HepG2 (cell line): ENCODE results near the gene DMXL2. TPM values are rescaled to one million over a fixed set of nuclear protein-coding genes. Genes with fewer than 3 reads are reported as not detected.

Experiments used
- CHCHD3 ChIP-seq: sonication (generic); formaldehyde crosslinking; IDR thresholded peaks from 2 replicates; pipeline ENCODE4 v1.8.0; 2022; ENCODE audit warnings: mild to moderate bottlenecking, missing genetic modification reagents, moderate library complexity
- FOXA1 ChIP-seq, 2 experiments: fragments of 450-650 bp in 1 of 2; sonication (generic) in 1 of 2; formaldehyde crosslinking in 1 of 2; IDR thresholded peaks; 2 replicates each; pipeline versions ENCODE4 v1.4.0 to v1.6.1; 2016 to 2020; ENCODE audit warnings: missing genetic modification reagents in 1 of 2
- HNF4A ChIP-seq: sonication (generic); formaldehyde crosslinking; IDR thresholded peaks from 2 replicates; pipeline ENCODE4 v1.4.0; 2020; ENCODE audit warnings: missing genetic modification reagents
- HNF4G ChIP-seq, 2 experiments: sonication (generic) in 1 of 2; formaldehyde crosslinking in 1 of 2; IDR thresholded peaks; 2 replicates each; pipeline versions ENCODE4 v1.4.0 to v1.6.1; 2011 to 2020; ENCODE audit warnings: borderline replicate concordance in 2 of 2, low read depth in 2 of 2, mild to moderate bottlenecking in 2 of 2, low read length in 1 of 2, missing genetic modification reagents in 1 of 2, moderate library complexity in 1 of 2
- MAFF ChIP-seq: IDR thresholded peaks from 2 replicates; pipeline ENCODE4 v1.6.1; 2011; ENCODE audit warnings: low read depth, low read length, improper control_type of control experiment
- MAFK ChIP-seq, 2 experiments: IDR thresholded peaks in 1 of 2; conservative IDR thresholded peaks in 1 of 2; 2 replicates each; pipeline ENCODE4 v1.6.1; 2011; ENCODE audit warnings: improper control_type of control experiment in 2 of 2, low read length in 2 of 2
- NFIC ChIP-seq: IDR thresholded peaks from 2 replicates; pipeline ENCODE4 v1.6.1; 2012; ENCODE audit warnings: mild to moderate bottlenecking, low read length, inconsistent platforms
- NFYC ChIP-seq: IDR thresholded peaks from 2 replicates; pipeline ENCODE4 v1.6.1; 2016; ENCODE audit warnings: missing genetic modification reagents, missing compliant biosample characterization
- PCBP2 ChIP-seq: fragments of 200-400 bp; formaldehyde crosslinking; optimal IDR thresholded peaks from 2 replicates; pipeline ENCODE3; 2018; ENCODE audit warnings: low read length, low read depth; ENCODE audit not compliant: poor library complexity, severe bottlenecking
- PHF8 ChIP-seq: sonication (generic); formaldehyde crosslinking; IDR thresholded peaks from 2 replicates; pipeline ENCODE4 v1.5.0; 2020; ENCODE audit warnings: missing genetic modification reagents
- PRDM15 ChIP-seq: sonication (generic); formaldehyde crosslinking; IDR thresholded peaks from 2 replicates; pipeline ENCODE4 v1.4.0; 2020; ENCODE audit warnings: missing genetic modification reagents
- RAD21 ChIP-seq: fragments of 450-650 bp; formaldehyde crosslinking; IDR thresholded peaks from 2 replicates; pipeline ENCODE4 v1.5.0; 2020; ENCODE audit warnings: mild to moderate bottlenecking
- RARA ChIP-seq: IDR thresholded peaks from 2 replicates; pipeline ENCODE4 v1.6.1; 2016; ENCODE audit warnings: missing genetic modification reagents, missing compliant biosample characterization
- RFXAP ChIP-seq: sonication (generic); formaldehyde crosslinking; IDR thresholded peaks from 2 replicates; pipeline ENCODE4 v1.4.0; 2020; ENCODE audit warnings: missing genetic modification reagents, borderline replicate concordance
- SPEN ChIP-seq: sonication (generic); formaldehyde crosslinking; IDR thresholded peaks from 2 replicates; pipeline ENCODE4 v1.5.1; 2020; ENCODE audit warnings: low read depth, mild to moderate bottlenecking, missing genetic modification reagents
- TBX3 ChIP-seq: fragments of 450-650 bp; IDR thresholded peaks from 2 replicates; pipeline ENCODE4 v1.6.1; 2017; ENCODE audit warnings: antibody characterized with exemption, mild to moderate bottlenecking, inconsistent platforms, borderline replicate concordance
- polyA plus RNA-seq, 8 experiments: library from polyadenylated mRNA; depleted of rRNA in 3 of 8; stranded (reverse) in 7 of 8; unstranded in 1 of 8; fragments of >200 nt; fragmentation: Illumina TruSeq in 4 of 8; extraction: Trizol in 4 of 8; gene quantifications; 2 replicates each; pipeline versions ENCODE4 v1.2.1 to v1.2.3, GENCODE V29; 2011 to 2016; ENCODE audit warnings: low read depth in 4 of 8, missing spikeins in 1 of 8, mixed read lengths in 1 of 8; ENCODE audit not compliant: insufficient read depth in 1 of 8
- total RNA-seq, 5 experiments: library from RNA; depleted of rRNA; stranded (reverse); fragments of >200 nt; fragmentation: Illumina TruSeq; extraction: Trizol; gene quantifications; 2 replicates each; pipeline ENCODE4 v1.2.3, GENCODE V29; 2016; ENCODE audit warnings: low read depth in 1 of 5

DMXL2 gene
- total and polyA plus RNA-seq, 2 of the 13 experiments (the other 11 are each of a cell fraction or from before 2014, with no cell fraction given), result 11.6 to 15.3 TPM

GRCh38 chr15:51493892-51494291 lies 128.7 kb downstream of the DMXL2 start (continued):
- TF ChIP-seq NFYC (CRISPR knock-in tag), result no peak
- peak; percentile 34; the same call in 1 of the 2 replicates for TF ChIP-seq MAFF
- TF ChIP-seq RFXAP (CRISPR knock-in tag), result no peak
- no peak for TF ChIP-seq RAD21 (CRISPR knock-in tag)
- no peak for TF ChIP-seq RARA (CRISPR knock-in tag)
- TF ChIP-seq NFIC, result peak; percentile 77; the same call in 1 of the 2 replicates
- TF ChIP-seq TBX3, result peak; percentile 45; the same call in 1 of the 2 replicates
- no peak for TF ChIP-seq PCBP2
- no peak for TF ChIP-seq PRDM15
- TF ChIP-seq MAFK (conservative IDR thresholded peaks at IDR 0.05 in 1 of 2, IDR thresholded peaks at IDR 0.05 in 1 of 2; ENCODE audit: low read length in 2 of 2), result peak; percentile 35 to 59; a peak in 3 of 4 replicates
- TF ChIP-seq PHF8, result no peak
- peak; percentile 81 for TF ChIP-seq FOXA1 (IDR thresholded peaks at IDR 0.05)
- TF ChIP-seq FOXA1 (CRISPR knock-in tag; IDR thresholded peaks at IDR 0.05), result peak; percentile 66
- TF ChIP-seq CHCHD3 (CRISPR knock-in tag), result no peak
- peak; percentile 33; the same call in 1 of the 2 replicates for TF ChIP-seq HNF4G (IDR thresholded peaks at IDR 0.05; ENCODE audit: borderline replicate concordance, low read depth, low read length)
- TF ChIP-seq HNF4G (CRISPR knock-in tag; IDR thresholded peaks at IDR 0.05; ENCODE audit: borderline replicate concordance, low read depth), result no peak
- TF ChIP-seq HNF4A (CRISPR knock-in tag), result peak; percentile 69
- TF ChIP-seq SPEN, result no peak
